Neural cell (in vitro differentiated cells): Measurements from ENCODE around the gene ITGB2. TPM values are rescaled to one million over a fixed set of nuclear protein-coding genes. Genes with fewer than 3 reads are reported as not detected.

Experiments
- H2AFZ ChIP-seq: fragments of 200-600, 300-800 bp; sonication (generic), shearing (Covaris generic); 2 replicates; pipeline ENCODE4 v1.6.0; 2014; ENCODE audit warnings: low read depth, mild to moderate bottlenecking, antibody characterized with exemption, low read length, moderate library complexity
- H3F3A ChIP-seq: fragments of 200-600 bp; shearing (Covaris generic); 2 replicates; pipeline ENCODE4 v1.6.1; 2016; ENCODE audit warnings: mild to moderate bottlenecking, moderate library complexity, mixed read lengths, antibody characterized with exemption, low read length; ENCODE audit not compliant: insufficient read depth, poor library complexity, severe bottlenecking
- H3K27ac ChIP-seq: fragments of 200-600, 300-800 bp; sonication (generic), shearing (Covaris generic); 2 replicates; pipeline ENCODE4 v1.5.1; 2014; ENCODE audit warnings: mild to moderate bottlenecking, low read length, moderate library complexity
- H3K27me3 ChIP-seq: fragments of 300-800, 200-600 bp; sonication (generic), shearing (Covaris generic); 2 replicates; pipeline ENCODE4 v1.6.0; 2014; ENCODE audit warnings: mild to moderate bottlenecking, low read depth, low read length, moderate library complexity; ENCODE audit not compliant: insufficient read depth
- H3K36me3 ChIP-seq: fragments of 300-800, 200-600 bp; sonication (generic), shearing (Covaris generic); 2 replicates; pipeline ENCODE4 v1.5.1; 2014; ENCODE audit warnings: mild to moderate bottlenecking, antibody characterized with exemption, low read length, moderate library complexity; ENCODE audit not compliant: insufficient read depth
- H3K4me2 ChIP-seq: fragments of 300-800, 200-600 bp; sonication (generic), shearing (Covaris generic); 2 replicates; pipeline ENCODE4 v1.6.0; 2014; ENCODE audit warnings: mild to moderate bottlenecking, low read length
- H3K4me3 ChIP-seq: fragments of 300-800, 200-600 bp; sonication (generic), shearing (Covaris generic); 2 replicates; pipeline ENCODE4 v1.5.1; 2014; ENCODE audit warnings: mild to moderate bottlenecking, low read length, moderate library complexity
- H3K79me2 ChIP-seq: fragments of 200-600 bp; shearing (Covaris generic); replicated peaks from 2 replicates; pipeline ENCODE4 v1.6.0; 2014; ENCODE audit warnings: mild to moderate bottlenecking, low read length, moderate library complexity; ENCODE audit not compliant: insufficient read depth
- H3K9ac ChIP-seq: fragments of 300-800, 200-600 bp; sonication (generic), shearing (Covaris generic); 2 replicates; pipeline ENCODE4 v1.6.1; 2016; ENCODE audit warnings: mild to moderate bottlenecking, low read length, mixed read lengths
- H3K9me2 ChIP-seq: fragments of 200-600 bp; shearing (Covaris generic); 2 replicates; pipeline ENCODE4 v1.6.1; 2016; ENCODE audit warnings: mild to moderate bottlenecking, low read length, mixed read lengths; ENCODE audit not compliant: insufficient read depth
- H3K9me3 ChIP-seq: fragments of 200-600, 300-800 bp; sonication (generic), shearing (Covaris generic); 2 replicates; pipeline ENCODE4 v1.6.1; 2016; ENCODE audit warnings: mild to moderate bottlenecking, mixed run types, low read length, moderate library complexity, mixed read lengths
- H4K20me1 ChIP-seq: fragments of 200-600 bp; shearing (Covaris generic); 2 replicates; pipeline ENCODE4 v1.6.1; 2016; ENCODE audit warnings: mild to moderate bottlenecking, mixed run types; ENCODE audit not compliant: insufficient read depth
- CTCF ChIP-seq: fragments of 450-650 bp; IDR thresholded peaks from 2 replicates; pipeline ENCODE4 v1.5.1; 2014; ENCODE audit warnings: antibody characterized with exemption, mild to moderate bottlenecking, moderate library complexity; ENCODE audit not compliant: poor library complexity, severe bottlenecking
- EP300 ChIP-seq: fragments of 450-650 bp; conservative IDR thresholded peaks from 2 replicates; pipeline ENCODE4 v1.6.1; 2014; ENCODE audit warnings: antibody characterized with exemption, mild to moderate bottlenecking, moderate library complexity; ENCODE audit not compliant: poor library complexity, severe bottlenecking
- EZH2 ChIP-seq: fragments of 200-600, 300-800 bp; shearing (Covaris generic), sonication (generic); IDR thresholded peaks from 2 replicates; pipeline ENCODE4 v1.6.1; 2014; ENCODE audit warnings: antibody characterized with exemption, low read length, borderline replicate concordance, mild to moderate bottlenecking; ENCODE audit not compliant: insufficient read depth, poor library complexity, severe bottlenecking
- MXI1 ChIP-seq: fragments of 450-650 bp; conservative IDR thresholded peaks from 2 replicates; pipeline ENCODE4 v1.6.1; 2014; ENCODE audit warnings: antibody characterized with exemption, mild to moderate bottlenecking; ENCODE audit not compliant: poor library complexity, severe bottlenecking
- POLR2AphosphoS5 ChIP-seq: IDR thresholded peaks from 2 replicates; pipeline ENCODE4 v1.6.1; 2012
- RAD21 ChIP-seq: fragments of 450-650 bp; conservative IDR thresholded peaks from 2 replicates; pipeline ENCODE4 v1.6.1; 2014; ENCODE audit warnings: antibody characterized with exemption, mild to moderate bottlenecking, moderate library complexity
- REST ChIP-seq: IDR thresholded peaks from 2 replicates; pipeline ENCODE4 v1.6.1; 2012; ENCODE audit warnings: borderline replicate concordance
- SMC3 ChIP-seq: fragments of 450-650 bp; conservative IDR thresholded peaks from 2 replicates; pipeline ENCODE4 v1.6.1; 2014; ENCODE audit warnings: antibody characterized with exemption, mild to moderate bottlenecking, moderate library complexity; ENCODE audit not compliant: poor library complexity
- TAF1 ChIP-seq: IDR thresholded peaks from 2 replicates; pipeline ENCODE4 v1.6.1; 2012; ENCODE audit warnings: low read depth
- polyA plus RNA-seq: library from polyadenylated mRNA; depleted of rRNA; stranded (reverse); fragments of >200 nt; gene quantifications from 2 replicates; pipeline ENCODE4 v1.2.3, GENCODE V29; 2014

ITGB2 gene
- polyA plus RNA-seq, 1 donor from 2014 or later = not detected

GRCh38 chr21:44884097-44884496, 36.6 kb downstream of the ITGB2 start:
- TF ChIP-seq EP300 (no peak), RAD21 (no peak), SMC3 (no peak), CTCF (no peak), REST (no peak), MXI1 (no peak), TAF1 (no peak), POLR2AphosphoS5 (no peak), EZH2 (no peak)
- no peak overlapping the region for H3K4me2 ChIP-seq
- no peak overlapping the region for H3K27ac ChIP-seq
- H3F3A ChIP-seq = no peaks in the 10 kb centered on the region
- H3K36me3 ChIP-seq = no peaks in the 10 kb centered on the region
- no peaks in the 10 kb centered on the region for H4K20me1 ChIP-seq
- H3K9me2 ChIP-seq = no peaks in the 10 kb centered on the region
- H3K4me3 ChIP-seq = no peak overlapping the region
- H3K79me2 ChIP-seq = no peaks in the 10 kb centered on the region
- H3K9ac ChIP-seq = no peak overlapping the region
- H3K9me3 ChIP-seq = no peaks in the 10 kb centered on the region
- no peak overlapping the region for H2AFZ ChIP-seq
- H3K27me3 ChIP-seq = no peaks in the 10 kb centered on the region

- Histone ChIP-seq H3K9me2 (no peaks in the 10 kb centered on the region), H3K4me3 (no peak overlapping the region), H2AFZ (no peak overlapping the region), H3K27ac (no peak overlapping the region), H3K9ac (no peak overlapping the region), H3F3A (no peaks in the 10 kb centered on the region), H3K27me3 (no peaks in the 10 kb centered on the region), H4K20me1 (no peaks in the 10 kb centered on the region), H3K4me2 (no peak overlapping the region), H3K9me3 (no peaks in the 10 kb centered on the region), H3K79me2 (no peaks in the 10 kb centered on the region), H3K36me3 (no peaks in the 10 kb centered on the region)
- TF ChIP-seq REST (no peak), EP300 (no peak), RAD21 (no peak), MXI1 (no peak), SMC3 (no peak), TAF1 (no peak), POLR2AphosphoS5 (no peak), CTCF (no peak), EZH2 (no peak)
Measured at GRCh38 chr21:44883250-44883649, 37.4 kb downstream of the ITGB2 start.
